Choroid plexus epithelial cell (primary cell): Measurements from ENCODE around the gene MRPL27.
A peak's percentile ranks its signal among the peaks of the same experiment; 100 is the strongest.

Source experiments
- DNase-seq: peaks from one replicate; pipeline ENCODE4 v3.0.0-alpha.2; 2010; ENCODE audit warnings: low read depth
- H3K4me3 ChIP-seq: 2 replicates; pipeline ENCODE4 v1.5.1; 2011; ENCODE audit warnings: low read depth, mild to moderate bottlenecking, control low read depth, low read length, moderate library complexity
- CTCF ChIP-seq: conservative IDR thresholded peaks from 2 replicates; pipeline ENCODE4 v1.5.1; 2011; ENCODE audit warnings: low read depth, mild to moderate bottlenecking, control low read depth, inconsistent platforms, low read length, moderate library complexity

MRPL27 gene

GRCh38 chr17:50322271-50322670 lies 50.7 kb downstream of the MRPL27 start:
- no peak overlapping the region for H3K4me3 ChIP-seq
- peak; percentile 49 for DNase-seq
- no peak for TF ChIP-seq CTCF

- no peak for TF ChIP-seq CTCF
- H3K4me3 ChIP-seq, result no peak overlapping the region
Observed at GRCh38 chr17:50319306-50320004, 53.5 kb downstream of the MRPL27 start.

GRCh38 chr17:50318501-50319285 lies 54.3 kb downstream of the MRPL27 start:
- no peak for TF ChIP-seq CTCF
- no peak overlapping the region for H3K4me3 ChIP-seq
- DNase-seq, result no peak

More at GRCh38 chr17:50319306-50320004, 53.5 kb downstream of the MRPL27 start:
- no peak for DNase-seq
